GM19395 (cell line): ENCODE results near the gene NOTCH1.

Source experiments
- ATAC-seq: cut with Tn5 transposase; IDR thresholded peaks from one replicate; pipeline ENCODE4 v1.9.1; 2021; ENCODE audit warnings: mild to moderate bottlenecking, moderate library complexity; ENCODE audit not compliant: unreplicated experiment

NOTCH1 gene

DNA sequence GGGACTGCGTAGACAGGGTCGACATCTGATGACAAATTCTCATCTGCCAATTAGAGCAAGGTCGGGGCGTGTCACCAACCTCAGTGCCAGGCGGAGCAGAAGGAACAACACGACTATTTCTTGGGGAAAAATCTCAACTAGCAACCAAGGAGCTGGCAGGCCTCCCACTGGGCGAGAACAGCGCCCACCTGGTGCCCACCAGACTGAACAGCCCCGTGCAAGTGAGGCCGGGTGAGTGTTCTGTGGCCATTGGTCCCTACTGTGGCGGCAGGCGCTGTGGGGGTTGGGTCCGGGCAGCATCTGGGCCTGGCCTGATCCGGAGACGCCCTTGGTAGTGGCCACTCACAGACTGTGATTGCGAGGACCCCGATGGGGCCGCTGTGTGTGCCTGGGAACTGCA is 11.5 kb downstream of the NOTCH1 start:
- ATAC-seq = no peak

DNA sequence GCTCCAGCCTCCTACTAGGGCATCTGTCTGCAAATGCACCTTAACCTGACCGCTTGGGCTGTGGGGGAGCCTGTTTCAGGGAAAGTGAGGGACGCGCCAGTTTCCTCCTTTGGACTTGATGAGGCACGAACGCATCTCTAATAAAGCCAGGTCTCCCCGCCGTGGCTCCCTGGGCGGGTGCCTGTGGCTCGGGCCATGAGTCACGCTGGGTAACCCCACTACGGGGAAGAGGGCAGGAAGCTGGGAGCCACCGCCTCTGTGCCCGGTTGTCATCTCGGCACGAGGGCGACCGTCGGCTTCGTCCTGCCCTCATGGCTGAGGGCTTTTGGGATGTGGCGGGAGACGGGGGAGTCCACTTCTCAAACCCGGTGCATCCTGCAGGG is 12.1 kb downstream of the NOTCH1 start:
- no peak for ATAC-seq

DNA sequence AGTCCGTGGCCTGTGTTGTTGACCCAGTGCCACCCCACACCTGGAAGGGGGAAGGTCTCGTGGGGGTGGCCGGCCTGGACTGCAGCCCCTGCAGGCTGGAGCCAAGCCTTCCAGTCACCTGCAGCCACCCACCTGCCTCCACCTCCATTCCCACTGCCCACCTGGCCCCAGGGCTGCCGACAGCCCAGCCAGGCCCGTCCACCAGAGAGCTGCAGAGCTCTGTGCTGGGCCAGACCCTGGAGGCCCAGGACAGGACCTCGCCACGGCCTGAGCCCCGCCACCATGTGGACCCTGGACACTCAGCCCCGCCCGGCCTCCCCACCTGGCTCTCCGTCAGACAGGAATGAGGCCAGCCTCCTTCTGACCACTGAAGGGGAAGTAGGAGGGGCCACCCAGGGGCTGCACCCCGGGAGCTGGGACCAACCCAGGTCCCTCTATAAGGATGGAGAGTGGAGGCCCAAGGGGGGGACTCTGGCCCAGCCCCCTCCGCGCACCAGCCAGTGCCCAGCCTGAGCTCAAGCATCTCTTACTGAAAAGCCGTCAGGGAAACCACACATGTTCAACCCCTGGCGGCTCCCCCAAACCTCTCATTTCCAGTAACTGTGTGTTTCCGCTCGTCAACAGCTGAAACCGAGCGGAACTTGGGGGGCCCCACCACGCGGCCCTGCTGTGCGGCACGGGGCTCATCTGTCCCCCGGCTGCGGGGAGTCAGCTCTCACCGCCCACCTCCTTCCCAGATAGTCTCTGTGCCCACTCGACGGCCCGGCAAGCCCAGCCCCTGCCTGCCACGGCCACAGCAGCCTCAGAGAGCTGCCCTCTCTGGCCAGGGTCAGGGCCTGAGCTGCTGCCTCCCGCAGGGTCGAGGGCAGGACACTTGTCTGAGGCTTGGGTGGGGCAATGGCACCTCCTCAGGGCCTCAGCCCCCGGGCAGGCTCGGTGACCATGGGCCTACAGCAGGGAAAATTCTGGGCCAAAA is 12.8 kb downstream of the NOTCH1 start:
- no peak for ATAC-seq

DNA sequence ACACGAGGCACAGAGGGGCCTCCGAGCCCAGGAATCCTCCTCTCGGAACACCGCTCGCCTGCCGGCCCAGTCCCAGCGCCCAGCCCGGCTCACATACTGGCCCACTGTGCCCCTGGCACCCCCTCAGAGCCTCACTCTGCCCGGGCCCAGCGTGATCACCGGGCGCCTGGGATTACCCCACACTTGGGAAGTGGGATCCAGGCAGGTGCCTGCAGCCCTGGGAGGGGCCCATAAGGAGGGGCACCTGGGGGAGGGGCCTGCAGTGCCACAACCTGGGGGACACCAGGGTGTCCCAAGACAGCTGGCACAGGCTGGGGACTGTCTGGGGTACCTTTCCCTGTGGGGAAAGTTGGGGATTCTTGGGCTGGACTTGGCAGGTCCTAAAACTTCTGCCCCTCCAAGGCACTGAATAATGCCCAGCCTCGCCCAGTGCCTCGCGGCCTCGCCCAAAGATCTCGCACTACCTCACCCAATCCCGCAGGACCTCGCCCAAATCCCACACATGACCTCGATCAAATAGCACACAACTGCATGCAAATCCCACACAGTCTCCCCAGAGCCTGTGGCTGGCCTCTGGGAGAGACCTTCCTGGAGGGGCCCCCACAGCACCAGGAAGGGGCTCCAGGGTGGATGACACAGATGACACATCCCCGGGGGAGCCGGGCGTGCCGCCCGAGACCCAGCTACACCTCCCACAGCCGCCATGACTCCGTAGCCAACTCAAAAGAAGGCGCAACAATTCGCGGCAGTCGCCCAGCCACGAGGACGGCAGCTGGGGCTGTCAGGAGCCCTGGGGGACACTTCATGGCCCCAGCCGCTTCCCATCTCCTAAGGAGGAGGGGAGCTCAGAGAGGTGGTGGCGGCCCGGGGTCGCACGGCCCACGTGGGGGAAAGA is 13.7 kb downstream of the NOTCH1 start:
- ATAC-seq = no peak

DNA sequence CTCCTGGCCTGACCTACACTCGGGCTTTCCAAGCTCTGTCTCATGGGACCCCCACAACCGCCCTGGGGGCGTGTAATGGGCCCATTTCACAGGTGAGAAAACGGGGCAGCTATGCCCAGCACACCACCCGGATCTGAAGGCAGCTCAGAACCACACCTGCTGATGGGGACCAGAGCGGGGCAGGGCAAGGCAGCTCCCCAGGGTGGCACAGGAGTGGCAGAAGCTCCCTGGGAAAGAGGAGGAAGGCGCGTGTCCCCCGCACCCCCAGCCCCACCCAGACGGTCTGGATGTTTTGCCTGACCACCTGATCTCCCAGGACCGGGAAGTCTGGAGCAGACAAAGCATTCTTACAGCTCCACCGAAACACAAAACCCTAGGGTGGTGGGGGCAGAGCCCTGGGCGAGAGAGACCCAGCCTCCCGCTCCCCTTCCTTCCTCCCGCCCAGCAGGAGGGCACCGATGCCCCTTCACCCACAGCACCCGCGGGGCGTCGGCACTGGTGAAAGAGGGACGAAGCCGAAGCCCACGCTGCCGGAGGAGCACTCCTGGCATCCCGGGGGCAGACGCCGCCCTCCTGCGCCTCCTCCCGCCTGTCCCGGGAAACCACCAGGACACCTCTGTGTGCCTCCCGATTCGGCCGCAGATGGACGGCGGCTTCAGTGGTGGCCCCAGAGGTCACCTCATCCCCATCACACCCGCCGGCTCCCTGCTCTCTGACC is 14.5 kb downstream of the NOTCH1 start:
- no peak for ATAC-seq

DNA sequence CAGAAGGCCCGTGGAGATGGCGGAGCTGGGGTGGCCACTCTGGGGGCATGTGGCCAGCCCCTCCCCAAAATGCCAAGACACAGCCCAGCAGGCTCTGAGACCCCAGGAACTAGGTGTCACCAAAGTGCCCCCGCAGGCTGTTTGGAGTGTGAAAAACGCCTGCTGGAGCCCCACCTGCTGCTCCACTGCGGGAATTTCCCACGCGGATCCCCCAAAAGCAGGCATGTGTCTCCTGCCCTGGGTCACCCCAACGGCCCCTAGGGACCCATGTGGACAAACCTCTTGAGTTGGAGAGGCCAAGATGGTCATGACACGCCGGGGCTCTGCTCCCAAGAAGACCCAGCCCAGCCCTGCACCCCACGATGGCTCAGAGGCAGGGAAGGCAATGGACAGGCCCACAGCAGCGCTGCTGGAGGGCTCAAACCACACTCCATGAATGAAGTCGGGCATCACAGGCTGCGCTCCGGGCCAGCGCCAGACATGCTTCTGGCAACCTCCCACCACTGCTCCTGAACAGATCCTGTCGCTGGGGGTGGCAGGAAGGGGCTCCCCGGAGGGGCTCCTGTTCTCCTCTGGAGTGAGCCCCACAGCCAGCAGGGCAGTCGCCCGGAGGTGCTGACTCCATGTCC is 15.3 kb downstream of the NOTCH1 start:
- ATAC-seq = no peak

DNA sequence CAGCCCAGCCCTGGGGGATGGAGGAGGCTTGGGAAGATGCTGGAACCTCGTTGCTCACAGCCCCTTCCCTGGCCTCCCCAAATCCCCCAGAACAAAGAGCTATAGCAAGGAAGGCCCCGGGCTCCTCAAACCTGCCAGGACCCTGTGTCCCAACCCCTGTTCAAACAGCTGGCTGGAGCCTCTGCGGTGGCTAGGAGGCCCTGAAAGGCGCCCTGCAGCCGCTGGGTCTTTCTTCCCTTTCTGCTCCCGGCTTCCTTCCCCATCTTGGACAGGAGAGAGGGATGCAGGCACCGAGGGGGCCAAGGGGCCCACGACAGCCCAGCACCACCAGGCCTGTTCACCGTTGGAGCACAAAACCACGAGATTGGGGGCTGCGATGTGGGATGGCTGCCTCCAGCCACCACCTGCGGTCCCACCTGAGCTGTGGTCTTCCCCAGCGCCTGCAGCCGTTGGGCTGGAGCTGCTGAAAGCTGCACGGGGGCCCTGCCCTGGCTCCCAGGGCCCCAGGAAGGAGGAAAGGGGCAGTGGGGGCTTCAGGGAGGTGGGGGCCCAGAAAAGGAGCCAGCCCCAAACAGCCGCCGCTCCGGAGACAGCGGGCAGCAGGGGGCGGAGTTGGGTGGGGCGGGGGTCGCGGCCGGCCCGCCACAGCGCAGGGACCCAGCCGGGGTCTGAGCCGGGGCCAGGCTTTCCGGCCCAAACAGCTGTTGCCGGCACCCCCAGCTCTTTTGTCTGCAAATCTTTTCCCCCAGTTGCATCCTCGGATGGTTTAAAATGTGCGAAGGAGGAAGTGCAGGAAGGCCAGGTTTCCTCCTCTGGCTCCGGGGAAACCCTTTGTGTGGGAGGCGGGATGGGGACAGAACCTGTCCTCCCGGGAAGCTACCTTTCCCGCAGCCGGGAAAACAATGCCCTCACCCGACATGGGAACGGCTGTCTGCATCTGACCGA is 16.1 kb downstream of the NOTCH1 start:
- no peak for ATAC-seq

DNA sequence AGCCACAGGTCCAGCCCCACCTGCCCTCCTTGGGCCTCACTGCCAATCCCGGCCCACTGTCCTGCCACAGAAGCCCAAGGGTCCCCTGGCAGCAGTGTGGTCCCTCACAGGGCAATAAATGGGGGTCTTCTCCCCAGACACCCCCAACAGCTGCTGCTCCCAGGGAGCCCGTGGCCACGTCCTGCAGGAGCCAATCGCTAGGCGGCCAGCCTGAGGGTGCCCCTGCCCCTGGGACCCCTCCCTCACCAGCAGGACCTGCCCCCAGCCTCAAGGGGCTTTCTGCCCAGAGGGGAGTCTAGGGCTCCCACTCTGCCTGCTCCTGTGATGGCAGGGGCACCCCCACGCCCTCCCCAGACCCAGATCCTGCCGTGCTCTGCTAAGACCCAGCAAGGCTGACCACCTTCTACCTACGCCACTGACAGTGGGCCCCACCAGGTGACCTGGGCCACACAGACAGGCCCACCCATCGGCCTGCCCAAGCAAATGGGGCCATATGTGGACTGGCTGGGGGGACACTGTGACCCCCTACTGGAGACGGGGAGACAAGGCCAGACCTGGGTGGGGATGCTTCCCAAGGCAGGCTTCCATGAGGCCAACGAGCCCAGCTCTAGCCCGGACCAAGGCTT is 17.0 kb downstream of the NOTCH1 start:
- no peak for ATAC-seq

DNA sequence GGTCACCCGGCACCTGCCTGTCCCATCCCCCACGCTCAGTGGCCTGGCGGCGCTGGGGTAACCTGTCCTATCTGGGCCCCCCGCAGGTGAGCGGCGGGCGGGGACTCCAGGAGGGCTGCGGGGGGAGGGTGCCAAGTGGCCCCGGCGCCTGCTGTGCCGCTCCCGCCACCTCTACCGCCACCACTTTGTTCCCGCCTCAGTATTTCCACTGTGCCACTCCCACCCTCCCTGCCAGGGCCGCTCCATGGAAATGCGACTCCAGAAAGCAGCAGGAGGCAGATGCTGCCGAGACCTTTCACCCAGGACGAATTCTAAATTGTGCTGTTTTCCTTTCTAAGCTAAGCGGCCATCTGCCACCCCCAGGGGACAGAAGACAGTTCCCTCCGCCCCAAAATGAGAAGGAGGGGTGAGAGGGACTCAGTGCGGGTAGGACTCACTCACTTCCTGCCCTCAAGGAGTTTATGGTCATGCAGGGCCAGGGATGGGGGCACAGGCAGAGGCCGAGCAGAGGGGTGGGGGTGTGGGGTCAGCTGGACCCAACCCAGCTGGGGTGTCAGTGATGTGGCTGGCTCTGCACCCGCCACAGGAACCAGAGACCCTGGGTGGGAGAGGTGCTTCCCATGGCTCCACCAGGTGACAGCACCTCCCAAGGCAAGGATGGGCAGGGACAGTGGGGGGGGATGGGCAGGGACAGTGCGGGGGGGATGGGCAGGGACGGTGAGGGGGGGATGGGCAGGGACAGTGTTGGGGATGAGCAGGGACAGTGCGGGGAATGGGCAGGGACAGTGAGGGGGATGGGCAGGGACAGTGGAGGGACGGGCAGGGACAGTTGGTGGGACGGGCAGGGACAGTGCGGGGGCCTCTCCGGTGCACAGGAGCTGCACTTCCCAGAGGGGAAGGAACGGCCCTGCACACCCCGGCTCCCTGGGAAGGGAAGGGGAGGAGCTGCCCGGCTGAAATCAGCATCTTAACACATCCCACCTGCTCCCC is 17.8 kb downstream of the NOTCH1 start:
- no peak for ATAC-seq

DNA sequence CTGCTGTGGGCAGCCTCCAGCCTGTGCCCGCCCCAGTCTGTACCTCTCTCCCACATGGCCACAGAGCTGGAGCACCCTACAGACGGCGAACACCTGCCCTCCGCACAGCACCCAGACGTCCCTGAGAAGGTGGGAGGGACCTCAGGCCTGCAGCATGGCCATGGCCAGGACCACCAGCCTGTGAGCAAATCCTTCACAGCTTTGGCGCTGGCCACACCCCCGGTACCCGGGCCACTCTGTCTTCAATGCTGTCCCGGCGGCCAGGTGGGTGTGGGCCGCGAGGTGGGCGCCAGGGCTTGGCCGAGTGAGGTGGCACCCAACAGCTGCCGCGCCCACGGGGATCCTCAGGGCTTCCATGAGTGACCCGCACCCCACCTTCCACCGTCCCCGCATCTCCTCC is 18.7 kb downstream of the NOTCH1 start:
- ATAC-seq = no peak

DNA sequence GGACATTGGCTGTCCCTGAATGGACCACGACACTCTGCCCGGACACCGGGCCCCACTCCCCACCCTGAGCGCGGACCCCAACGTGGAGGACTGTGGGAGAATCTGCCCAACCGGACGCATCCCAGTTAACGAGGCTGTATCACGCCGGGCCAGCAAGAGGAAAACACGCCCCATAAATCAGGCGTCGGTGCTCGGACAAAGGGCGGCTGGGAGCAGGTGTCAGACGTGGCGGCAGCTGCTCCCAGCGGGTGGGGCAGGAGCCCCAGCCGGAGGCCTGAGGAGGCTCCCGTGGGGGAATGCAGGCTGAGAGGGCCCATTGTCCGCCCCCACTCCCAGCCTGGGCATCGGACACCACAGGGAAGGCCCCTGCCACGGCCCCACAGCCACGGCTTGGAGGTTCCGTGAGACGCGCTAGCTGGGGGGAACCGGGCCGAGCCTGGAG is 19.2 kb downstream of the NOTCH1 start:
- ATAC-seq = no peak

DNA sequence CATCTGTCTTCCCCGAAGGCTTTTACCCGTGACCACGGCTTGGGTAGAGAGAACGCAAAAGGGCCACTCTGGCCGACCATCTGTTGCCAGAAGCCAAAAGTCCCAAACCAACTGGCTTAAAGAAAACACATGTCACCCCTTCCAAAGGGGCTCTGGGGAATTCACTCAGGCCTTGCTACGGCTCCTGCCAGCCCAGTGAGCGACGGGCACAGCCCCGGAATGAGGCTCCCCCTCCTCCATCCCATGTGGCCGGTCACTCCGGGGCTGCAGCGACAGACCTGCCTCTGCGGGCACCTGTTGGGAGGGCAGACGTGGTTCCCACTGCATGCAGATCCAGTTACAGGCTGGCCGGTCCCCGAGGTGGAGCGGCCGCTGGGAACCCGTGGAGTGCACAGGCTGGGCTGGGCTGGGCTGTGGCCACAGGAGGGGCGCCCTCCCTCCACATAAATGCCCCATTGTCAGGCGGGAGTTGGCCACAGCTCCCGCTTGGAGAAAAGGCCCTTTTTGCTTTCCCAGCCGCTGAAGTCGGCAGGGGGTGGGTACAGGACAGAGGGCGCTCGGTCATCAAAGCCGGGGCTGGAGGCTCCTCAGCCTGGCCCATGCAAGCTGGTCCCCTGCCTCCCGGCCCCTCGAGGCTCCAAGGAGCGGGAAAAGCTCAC is 19.9 kb downstream of the NOTCH1 start:
- ATAC-seq = no peak

DNA sequence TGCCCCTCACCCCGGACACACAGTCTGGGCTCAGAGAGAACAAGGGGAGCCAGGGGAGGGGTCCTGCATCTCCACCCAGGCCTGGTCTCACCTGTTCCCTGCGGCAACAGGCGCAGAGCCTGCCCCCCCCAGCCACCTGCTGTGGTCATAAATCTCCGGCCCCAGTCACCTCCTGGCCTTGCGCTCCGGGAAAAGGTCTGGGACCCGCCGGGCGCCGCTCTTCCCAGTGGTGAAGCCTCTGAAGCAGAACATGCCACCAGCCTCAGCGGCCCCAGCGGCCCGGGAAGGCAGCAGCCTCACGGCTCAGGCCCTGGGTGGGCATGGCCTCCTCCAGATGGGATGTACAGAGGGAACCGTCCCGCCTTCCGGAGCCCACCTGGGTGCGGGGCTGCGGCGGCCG is 20.6 kb downstream of the NOTCH1 start:
- ATAC-seq = no peak

DNA sequence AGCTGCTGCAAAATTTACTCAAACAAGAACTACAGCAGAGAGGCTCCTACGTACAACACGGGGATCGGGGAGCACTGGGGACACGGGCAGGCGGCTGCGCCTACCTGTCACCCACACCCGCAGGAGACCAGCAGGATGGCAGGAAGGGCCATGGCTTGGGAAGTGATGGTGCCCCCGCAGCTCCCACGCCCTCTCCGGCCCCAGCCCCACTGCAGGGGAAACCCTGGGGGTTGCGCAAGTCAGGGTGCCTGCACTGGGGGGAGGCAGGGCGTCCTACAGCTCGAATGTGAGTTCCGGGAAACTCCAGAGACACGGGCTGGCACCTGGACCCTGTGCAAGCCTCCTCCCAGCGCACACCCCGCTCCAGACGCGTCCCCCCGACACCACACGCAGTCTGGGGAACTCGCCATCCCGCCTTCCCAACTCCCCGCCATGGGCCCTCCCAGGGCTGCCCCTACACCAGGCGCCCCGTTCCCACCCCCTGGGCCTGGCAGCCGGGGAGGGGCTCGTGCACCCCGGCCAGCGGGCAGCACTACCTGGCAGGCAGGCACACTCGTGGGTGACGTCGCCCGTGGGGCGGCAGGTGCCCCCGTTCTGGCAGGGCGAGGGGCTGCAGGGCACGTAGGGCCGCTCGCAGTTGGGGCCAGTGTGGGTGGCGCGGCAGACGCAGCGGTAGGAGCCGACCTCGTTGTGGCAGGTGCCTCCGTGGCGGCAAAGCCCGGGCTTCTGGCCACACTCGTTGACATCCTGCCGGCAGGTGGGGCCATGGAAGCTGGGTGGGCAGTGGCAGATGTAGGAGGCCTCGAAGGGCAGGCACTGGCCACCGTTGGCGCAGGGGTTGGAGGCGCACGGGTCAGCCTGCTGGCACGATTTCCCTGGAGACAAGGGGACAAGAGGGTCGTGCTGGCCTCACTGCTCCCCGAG is 23.3 kb downstream of the NOTCH1 start:
- ATAC-seq = no peak

DNA sequence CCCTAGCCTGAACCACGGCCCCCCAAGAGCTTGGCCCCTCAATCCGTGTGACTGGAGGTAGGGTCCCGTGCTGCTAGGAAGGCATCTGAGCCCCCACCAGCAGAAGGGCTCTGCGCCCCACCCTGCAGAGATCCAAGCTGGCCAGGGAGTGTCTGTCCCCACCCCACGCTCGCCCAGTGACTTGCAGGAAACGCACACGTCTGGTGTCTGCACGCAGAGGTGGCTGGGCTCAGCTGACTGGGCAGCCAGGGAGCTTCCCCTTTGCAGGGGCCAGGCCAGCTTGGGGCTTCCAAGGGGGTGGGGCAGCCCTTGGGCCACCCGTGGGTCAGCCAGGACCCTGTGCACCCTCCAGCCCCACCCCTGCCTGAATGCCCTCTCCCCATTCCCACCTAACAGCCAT is 24.3 kb downstream of the NOTCH1 start:
- ATAC-seq = no peak

DNA sequence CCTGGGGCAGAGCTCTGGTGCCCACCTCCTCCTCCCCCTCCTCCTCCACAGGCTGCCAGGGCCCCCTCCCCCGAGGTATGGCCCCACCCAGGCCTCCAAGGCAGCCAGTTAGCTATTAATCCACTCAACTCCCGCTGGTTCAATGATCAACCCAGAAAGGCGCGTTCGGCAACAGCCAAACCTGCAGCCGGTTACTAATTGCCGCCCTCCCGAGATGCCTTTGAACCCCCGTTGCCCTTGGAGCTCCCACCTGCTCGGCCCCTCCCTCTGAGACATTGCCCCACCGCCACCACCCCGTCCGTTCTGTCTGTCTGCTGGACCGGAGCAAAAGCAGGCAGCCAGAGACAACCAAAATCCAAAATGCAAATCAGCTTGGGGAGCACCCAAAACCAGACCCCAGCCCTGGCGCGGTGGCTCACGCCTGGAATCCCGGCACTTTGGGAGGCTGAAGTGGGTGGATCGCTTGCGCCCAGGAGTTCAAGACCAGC is 25.8 kb downstream of the NOTCH1 start:
- no peak for ATAC-seq
